GM18951 (cell line): Measurements from ENCODE around the gene PTGER3.

Experiments
- POLR2A ChIP-seq: IDR thresholded peaks from 4 replicates; pipeline ENCODE4 v1.6.1; 2011; ENCODE audit warnings: mild to moderate bottlenecking; ENCODE audit not compliant: insufficient read length, insufficient read depth; ENCODE audit errors: extremely low read depth
- in situ Hi-C: fragments of 300-500 bp; cut with MboI; formaldehyde crosslinking; loops from one replicate; pipeline ENCODE4 v1.12.0; 2022; ENCODE audit warnings: low sequenced_read_pairs, mixed read lengths, inconsistent platforms; ENCODE audit not compliant: unreplicated experiment

Gene PTGER3

DNA sequence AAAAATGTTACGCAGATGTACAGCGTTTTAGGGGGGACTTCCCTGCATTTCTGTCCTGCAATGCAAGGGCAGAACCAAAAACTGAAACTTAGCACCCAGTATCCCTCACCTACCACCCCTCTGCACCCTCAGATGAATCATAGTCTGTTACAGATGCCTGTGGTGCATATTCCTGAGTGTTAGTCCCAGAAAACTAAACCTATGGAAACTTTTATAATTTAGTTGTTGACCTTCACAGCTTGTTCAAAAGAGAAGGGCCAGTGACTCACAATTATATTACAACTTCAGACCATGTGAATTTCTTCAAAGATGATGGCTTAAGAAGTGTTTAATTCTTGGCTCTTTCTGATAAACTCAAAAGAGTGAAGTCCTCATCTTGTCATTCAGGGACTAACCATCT, 5.8 kb downstream of the PTGER3 start:
- no peak for TF ChIP-seq POLR2A
- in situ Hi-C loops: loop anchor here (10.0 to 25.0 kb wide), 2 partner anchors 357 to 505 kb away; no protein-coding TSS in a partner anchor

DNA sequence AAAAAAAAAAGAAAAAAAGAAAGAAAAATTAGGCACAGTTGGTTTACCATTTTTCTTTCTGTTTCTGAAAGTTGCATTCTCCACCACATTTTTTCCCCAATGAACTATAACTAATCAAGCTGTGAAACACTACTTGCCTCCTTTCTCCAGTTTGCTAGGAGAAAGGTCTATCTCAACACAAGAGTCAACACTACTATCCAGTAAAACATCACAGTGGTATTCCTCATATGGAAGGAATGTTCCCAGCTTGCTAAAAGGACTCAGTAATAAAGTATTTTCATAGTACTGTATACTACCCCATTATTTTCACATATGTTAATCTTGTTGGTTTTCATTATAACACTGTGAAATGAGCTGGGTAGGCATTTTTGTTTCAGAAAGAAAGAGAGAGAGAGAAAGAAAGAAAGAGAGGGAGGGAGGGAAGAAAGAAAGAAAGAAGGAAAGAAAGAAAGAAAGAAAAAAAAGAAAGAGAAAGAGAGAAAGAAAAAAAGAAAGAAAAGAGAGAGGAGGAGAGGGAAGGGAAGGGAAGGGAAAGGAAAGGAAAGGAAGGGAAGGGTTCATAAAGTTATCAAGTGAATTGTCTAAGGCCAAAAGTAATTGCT, 7.9 kb downstream of the PTGER3 start:
- in situ Hi-C loops: loop anchor here (10.0 to 25.0 kb wide), 2 partner anchors 355 to 502 kb away; no protein-coding TSS in a partner anchor

DNA sequence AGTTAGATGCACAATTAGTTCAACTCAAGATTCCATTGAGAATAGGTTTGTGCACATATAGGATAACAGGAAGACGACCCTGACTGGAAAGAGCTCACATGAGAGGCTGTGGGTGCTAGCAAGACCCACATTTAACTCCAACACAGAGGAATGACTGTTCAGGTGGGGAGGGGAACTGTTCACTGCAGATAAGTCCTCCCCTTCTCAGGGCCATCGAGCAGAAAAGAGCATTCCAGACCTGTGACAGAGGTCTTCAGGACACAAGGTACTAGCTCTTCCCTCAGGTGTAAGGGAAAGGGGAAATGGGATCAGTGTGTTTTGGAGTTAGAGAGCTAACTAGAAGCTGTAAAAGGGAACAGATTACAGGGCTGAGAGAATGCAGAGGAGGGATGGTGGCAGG, 8.7 kb downstream of the PTGER3 start:
- TF ChIP-seq POLR2A: no peak
- in situ Hi-C loops: loop anchor here (25.0 kb wide), 1 partner anchor 502 kb away; no protein-coding TSS in a partner anchor

More for the DNA sequence above, 7.9 kb downstream of the PTGER3 start:
- TF ChIP-seq POLR2A: no peak

DNA sequence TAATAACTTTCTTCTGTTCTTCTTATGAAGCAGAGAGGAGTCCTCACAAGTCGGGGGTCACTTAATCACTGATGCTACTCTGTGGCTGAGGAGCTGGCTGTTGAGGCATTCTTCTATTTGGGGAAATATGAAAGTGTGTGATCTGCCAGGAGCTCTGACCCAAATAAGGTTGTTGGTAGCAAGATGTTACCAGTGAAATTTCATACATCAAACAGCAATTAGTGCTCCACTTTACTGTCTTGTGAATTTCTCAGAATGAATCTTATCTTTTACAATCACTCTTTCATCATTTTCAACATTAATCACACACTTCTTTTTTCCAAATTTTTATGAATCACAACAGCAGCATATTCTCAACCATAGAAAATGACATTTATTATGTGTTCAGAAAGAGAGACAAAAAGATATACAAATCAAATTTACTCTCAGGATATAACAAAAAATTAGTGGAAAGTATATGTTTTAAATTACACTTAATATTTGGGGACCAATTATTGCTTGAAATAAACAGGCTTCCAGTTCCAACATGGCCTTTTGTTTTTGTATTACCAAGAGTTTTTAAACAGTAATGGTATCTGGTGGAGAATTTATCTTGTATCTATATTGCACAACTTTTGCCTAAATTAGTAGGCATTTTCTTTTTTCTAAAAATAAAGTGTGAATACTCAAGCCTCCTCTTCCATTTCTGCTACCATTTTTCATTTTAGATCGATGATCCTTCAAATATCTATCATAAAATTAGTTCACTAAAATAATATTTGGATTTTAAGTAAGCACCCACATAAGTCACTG, 9.6 kb downstream of the PTGER3 start:
- TF ChIP-seq POLR2A: no peak
- in situ Hi-C loops: loop anchor here (25.0 kb wide), 1 partner anchor 501 kb away; no protein-coding TSS in a partner anchor

DNA sequence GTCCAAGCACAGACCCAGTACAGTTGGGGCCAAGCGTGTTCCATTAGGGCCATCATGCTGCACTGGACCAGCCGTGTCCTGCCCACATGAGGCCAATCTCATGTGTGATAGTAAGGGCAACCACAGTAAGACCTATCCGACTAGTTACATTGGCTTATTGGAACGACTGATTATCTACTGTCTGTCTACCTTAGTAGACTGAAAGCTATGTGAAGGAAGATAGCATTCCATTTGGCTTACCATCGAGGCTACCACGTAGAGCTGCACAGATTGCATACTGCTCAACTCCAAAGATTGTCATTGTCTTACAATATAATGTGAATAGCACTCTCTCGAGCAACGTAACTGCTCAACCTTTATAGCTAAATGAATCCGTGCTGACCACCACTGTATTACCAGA, 10.6 kb downstream of the PTGER3 start:
- in situ Hi-C loops: loop anchor here (25.0 kb wide), 1 partner anchor 500 kb away; no protein-coding TSS in a partner anchor
- no peak for TF ChIP-seq POLR2A

GRCh38 chr1:71033136-71033535, 14.5 kb downstream of the PTGER3 start:
- TF ChIP-seq POLR2A: no peak
- in situ Hi-C loops: loop anchor here (25.0 kb wide), 1 partner anchor 496 kb away; no protein-coding TSS in a partner anchor

- in situ Hi-C loops: loop anchor here (25.0 kb wide), 1 partner anchor 494 kb away; no protein-coding TSS in a partner anchor
- no peak for TF ChIP-seq POLR2A
Observed at GRCh38 chr1:71031426-71031825, 16.2 kb downstream of the PTGER3 start.

GRCh38 chr1:71030026-71030425, 17.6 kb downstream of the PTGER3 start:
- in situ Hi-C loops: loop anchor here (25.0 kb wide), 1 partner anchor 493 kb away; no protein-coding TSS in a partner anchor
- TF ChIP-seq POLR2A: no peak

DNA sequence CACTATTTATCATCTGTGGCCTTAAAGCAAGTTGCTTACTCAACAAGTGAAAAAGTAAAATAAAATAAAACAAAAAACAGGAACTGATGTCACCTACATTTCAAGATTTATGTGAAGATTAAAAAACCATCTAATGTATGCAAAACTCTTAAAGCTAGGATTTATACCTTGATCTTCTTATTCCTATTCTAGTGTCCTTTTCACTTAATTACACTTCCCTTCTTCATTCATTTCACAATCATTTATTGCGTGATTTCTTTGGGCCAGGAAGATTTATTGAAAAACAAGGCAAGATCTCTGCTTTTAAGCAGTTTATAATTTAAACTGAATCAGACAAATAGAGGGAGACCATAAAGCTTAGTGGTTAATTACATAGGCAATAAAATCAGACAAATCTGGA, 18.6 kb downstream of the PTGER3 start:
- no peak for TF ChIP-seq POLR2A
- in situ Hi-C loops: loop anchor here (25.0 kb wide), 1 partner anchor 492 kb away; no protein-coding TSS in a partner anchor

GRCh38 chr1:71027991-71028390, 19.6 kb downstream of the PTGER3 start:
- TF ChIP-seq POLR2A: no peak
- in situ Hi-C loops: loop anchor here (25.0 kb wide), 1 partner anchor 491 kb away; no protein-coding TSS in a partner anchor

GRCh38 chr1:71026093-71026492, 21.5 kb downstream of the PTGER3 start:
- in situ Hi-C loops: loop anchor here (25.0 kb wide), 1 partner anchor 489 kb away; no protein-coding TSS in a partner anchor
- no peak for TF ChIP-seq POLR2A

DNA sequence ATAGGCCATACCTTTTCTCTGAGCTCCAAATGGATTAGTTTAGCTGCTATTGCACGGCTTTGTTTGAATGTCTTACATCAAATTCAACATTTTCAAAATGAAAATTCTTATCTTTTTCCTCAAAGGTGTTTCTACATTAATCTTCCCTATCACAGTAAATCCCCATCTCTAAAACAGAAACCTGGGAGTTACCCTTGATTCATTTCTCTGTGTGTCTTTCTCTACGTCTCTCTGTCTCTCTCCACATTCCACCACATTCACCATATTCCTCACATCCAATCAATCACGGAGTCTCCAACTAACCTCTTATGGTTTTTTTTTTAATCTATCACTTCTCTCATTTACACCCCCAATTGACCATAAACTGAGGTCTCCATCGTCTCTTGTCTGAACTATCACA, 24.1 kb downstream of the PTGER3 start:
- TF ChIP-seq POLR2A: no peak
- in situ Hi-C loops: no loop called here

DNA sequence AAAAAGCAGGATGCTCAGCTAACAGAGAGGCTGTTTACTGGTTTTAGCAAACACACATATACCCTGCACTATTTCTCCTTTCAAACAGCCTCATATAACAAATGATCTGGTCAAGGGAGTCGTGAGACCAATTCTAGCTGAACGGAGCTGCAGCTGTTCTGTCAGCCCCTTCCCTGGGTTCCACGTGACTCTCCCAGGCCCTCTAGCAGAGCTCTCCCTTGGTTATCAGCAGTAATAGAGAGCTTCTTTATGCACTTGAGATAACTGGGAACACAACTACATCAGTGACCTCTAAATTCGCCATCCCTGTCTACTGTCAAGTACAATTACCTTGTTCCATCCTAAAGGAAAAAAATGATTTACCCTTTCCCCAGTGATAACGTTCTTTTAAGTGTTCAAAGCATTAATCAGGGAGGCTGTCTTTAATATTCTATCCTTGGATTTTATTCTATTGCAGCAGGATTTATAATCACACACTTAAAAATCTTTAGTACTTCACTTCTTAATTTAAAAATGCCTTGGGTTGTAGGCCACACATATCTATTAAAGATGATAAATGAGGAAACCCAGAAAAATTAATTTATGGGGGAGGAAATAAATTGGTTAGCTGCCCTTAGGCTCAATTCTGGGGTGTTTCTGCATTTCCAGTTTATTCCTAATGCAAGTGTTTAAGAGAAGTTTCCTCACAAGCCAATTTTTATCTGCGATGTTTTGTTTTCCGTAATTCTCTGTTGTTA, 28.2 kb downstream of the PTGER3 start:
- TF ChIP-seq POLR2A: no peak
- in situ Hi-C loops: no loop called here
